SK-N-SH treated with all-trans-retinoic acid at 6 μM for 48 hours (cell line): ENCODE results near the gene ARID1B.

Experiments used
- ATAC-seq: fragments of 200-7000 bp; cut with Tn5 transposase; 3 replicates; pipeline ENCODE4 v1.9.1; 2020; ENCODE audit warnings: mild to moderate bottlenecking, moderate library complexity
- ARNTL ChIP-seq: fragments of 450-650 bp; formaldehyde crosslinking; IDR thresholded peaks from 2 replicates; pipeline ENCODE4 v1.5.0; 2020; ENCODE audit warnings: low read depth, mild to moderate bottlenecking, moderate library complexity, borderline replicate concordance
- BACH2 ChIP-seq: fragments of 250-450 bp; sonication (Bioruptor Pico); IDR thresholded peaks from 2 replicates; pipeline ENCODE4 v1.9.0; 2021; ENCODE audit warnings: mild to moderate bottlenecking, borderline replicate concordance
- CSDC2 ChIP-seq: fragments of 250-450 bp; sonication (Bioruptor Pico); IDR thresholded peaks from 2 replicates; pipeline ENCODE4 v1.5.0; 2020; ENCODE audit warnings: mild to moderate bottlenecking, moderate library complexity
- OSR1 ChIP-seq: fragments of 250-450 bp; sonication (Bioruptor Pico); IDR thresholded peaks from 2 replicates; pipeline ENCODE4 v1.8.0; 2022; ENCODE audit warnings: moderate library complexity, mild to moderate bottlenecking, inconsistent platforms
- PPARA ChIP-seq: fragments of 250-450 bp; sonication (Bioruptor Pico); IDR thresholded peaks from 2 replicates; pipeline ENCODE4 v1.5.0; 2020; ENCODE audit warnings: mild to moderate bottlenecking, borderline replicate concordance
- RARB ChIP-seq: fragments of 250-450 bp; sonication (Bioruptor Pico); IDR thresholded peaks from 2 replicates; pipeline ENCODE4 v1.8.0; 2021; ENCODE audit warnings: mild to moderate bottlenecking, moderate library complexity
- SNAI2 ChIP-seq: fragments of 250-450 bp; sonication (Bioruptor Pico); IDR thresholded peaks from 2 replicates; pipeline ENCODE4 v1.5.0; 2020; ENCODE audit warnings: mild to moderate bottlenecking, moderate library complexity
- TOX ChIP-seq: fragments of 250-450 bp; sonication (Bioruptor Pico); IDR thresholded peaks from 2 replicates; pipeline ENCODE4 v1.8.0; 2021; ENCODE audit warnings: mild to moderate bottlenecking, moderate library complexity, borderline replicate concordance
- ZC3H10 ChIP-seq: fragments of 250-450 bp; sonication (Bioruptor Pico); IDR thresholded peaks from 2 replicates; pipeline ENCODE4 v1.5.1; 2021; ENCODE audit warnings: mild to moderate bottlenecking, moderate library complexity
- ZNF565 ChIP-seq: fragments of 450-650 bp; formaldehyde crosslinking; conservative IDR thresholded peaks from 2 replicates; pipeline ENCODE4 v1.5.0; 2020; ENCODE audit warnings: low read depth, mild to moderate bottlenecking, moderate library complexity
- ZNF8 ChIP-seq: fragments of 450-650 bp; formaldehyde crosslinking; IDR thresholded peaks from 2 replicates; pipeline ENCODE4 v1.5.0; 2020; ENCODE audit warnings: mild to moderate bottlenecking, moderate library complexity
- TF ChIP-seq, protein P1 (sequence below): fragments of 250-450 bp; sonication (Bioruptor Pico); IDR thresholded peaks from 2 replicates; pipeline ENCODE4 v1.5.1; 2020; ENCODE audit warnings: low read depth, mild to moderate bottlenecking, moderate library complexity
- TF ChIP-seq, protein P2 (sequence below): fragments of 250-450 bp; sonication (Bioruptor Pico); IDR thresholded peaks from 2 replicates; pipeline ENCODE4 v1.5.1; 2021; ENCODE audit warnings: mild to moderate bottlenecking, moderate library complexity
- TF ChIP-seq, protein P3 (sequence below): fragments of 250-450 bp; sonication (Bioruptor Pico); IDR thresholded peaks from 2 replicates; pipeline ENCODE4 v1.8.0; 2020; ENCODE audit warnings: mild to moderate bottlenecking, moderate library complexity, borderline replicate concordance
- TF ChIP-seq, protein P4 (sequence below): fragments of 250-450 bp; sonication (Bioruptor Pico); IDR thresholded peaks from 2 replicates; pipeline ENCODE4 v1.8.0; 2021; ENCODE audit warnings: low read depth, mild to moderate bottlenecking, moderate library complexity, borderline replicate concordance
- TF ChIP-seq, protein P5 (sequence below): fragments of 250-450 bp; sonication (Bioruptor Pico); IDR thresholded peaks from 2 replicates; pipeline ENCODE4 v1.5.0; 2020; ENCODE audit warnings: mild to moderate bottlenecking, moderate library complexity

Gene ARID1B

DNA sequence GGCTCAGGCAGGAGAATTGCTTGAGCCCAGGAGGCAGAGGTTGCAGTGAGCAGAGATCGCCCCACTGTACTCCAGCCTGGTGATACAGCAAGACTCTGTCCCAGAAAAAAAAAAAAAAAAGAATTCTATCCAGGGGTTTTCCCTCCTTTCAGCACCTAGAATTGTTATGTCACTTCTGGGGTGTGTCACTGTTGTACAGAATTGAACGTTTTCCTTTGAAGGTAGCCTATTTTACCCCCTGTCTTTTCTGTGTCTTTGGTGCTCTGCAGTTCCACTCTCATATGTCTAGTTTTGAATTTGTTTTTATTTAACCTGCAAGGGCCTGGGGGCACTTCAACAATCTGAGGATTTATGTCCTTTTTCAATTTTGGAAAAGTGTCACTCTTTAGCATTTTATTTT is 19.3 kb upstream of the ARID1B start:
- no peak for ATAC-seq
- TF ChIP-seq, protein P1, sequence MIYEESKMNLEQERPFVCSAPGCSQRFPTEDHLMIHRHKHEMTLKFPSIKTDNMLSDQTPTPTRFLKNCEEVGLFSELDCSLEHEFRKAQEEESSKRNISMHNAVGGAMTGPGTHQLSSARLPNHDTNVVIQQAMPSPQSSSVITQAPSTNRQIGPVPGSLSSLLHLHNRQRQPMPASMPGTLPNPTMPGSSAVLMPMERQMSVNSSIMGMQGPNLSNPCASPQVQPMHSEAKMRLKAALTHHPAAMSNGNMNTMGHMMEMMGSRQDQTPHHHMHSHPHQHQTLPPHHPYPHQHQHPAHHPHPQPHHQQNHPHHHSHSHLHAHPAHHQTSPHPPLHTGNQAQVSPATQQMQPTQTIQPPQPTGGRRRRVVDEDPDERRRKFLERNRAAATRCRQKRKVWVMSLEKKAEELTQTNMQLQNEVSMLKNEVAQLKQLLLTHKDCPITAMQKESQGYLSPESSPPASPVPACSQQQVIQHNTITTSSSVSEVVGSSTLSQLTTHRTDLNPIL (CRISPR knock-in tag): no peak

DNA sequence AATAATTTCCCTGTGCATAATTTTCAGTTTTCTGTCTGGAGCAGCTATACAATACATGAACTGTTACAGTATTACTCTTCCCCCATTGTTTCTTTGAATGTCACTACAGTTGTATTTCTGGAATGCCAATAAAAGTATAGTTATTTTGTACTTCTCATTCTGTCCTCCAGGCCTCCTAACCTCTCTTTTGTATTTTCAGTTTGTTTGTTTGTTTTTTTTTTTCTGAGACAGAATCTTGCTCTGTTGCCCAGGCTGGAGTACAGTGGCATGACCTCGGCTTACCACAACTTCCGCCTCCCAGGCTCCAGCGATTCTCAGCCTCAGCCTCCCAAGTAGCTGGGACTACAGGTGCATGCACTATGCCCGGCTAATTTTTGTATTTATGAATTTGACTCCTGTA is 16.8 kb upstream of the ARID1B start:
- ATAC-seq: no peak
- no peak for TF ChIP-seq PPARA (CRISPR knock-in tag)
- TF ChIP-seq RARB (CRISPR knock-in tag): no peak
- no peak for TF ChIP-seq ZNF8 (CRISPR knock-in tag)
- no peak for TF ChIP-seq ZNF565 (CRISPR knock-in tag)
- TF ChIP-seq, all 23 proteins: peak for 0

DNA sequence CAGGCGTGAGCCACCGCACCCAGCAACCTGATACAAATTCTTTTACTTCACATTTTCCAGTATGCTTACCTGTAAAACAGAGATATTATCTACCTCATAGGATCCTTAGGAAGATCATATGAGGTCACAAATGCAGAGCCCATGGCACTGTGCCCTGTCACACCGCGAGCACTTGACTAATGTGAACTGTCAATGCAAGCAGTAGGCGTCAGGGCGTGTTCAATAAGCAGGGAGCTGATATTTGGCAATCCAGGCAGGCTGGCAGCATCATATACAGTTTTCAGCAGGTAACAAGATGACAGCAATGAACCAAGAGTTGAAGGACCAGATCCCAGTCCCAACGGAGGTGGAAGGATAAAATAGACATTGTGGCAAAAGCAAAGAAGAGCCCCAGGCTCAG is 14.6 kb upstream of the ARID1B start:
- TF ChIP-seq, protein P1 (CRISPR knock-in tag): no peak
- TF ChIP-seq, protein P2, sequence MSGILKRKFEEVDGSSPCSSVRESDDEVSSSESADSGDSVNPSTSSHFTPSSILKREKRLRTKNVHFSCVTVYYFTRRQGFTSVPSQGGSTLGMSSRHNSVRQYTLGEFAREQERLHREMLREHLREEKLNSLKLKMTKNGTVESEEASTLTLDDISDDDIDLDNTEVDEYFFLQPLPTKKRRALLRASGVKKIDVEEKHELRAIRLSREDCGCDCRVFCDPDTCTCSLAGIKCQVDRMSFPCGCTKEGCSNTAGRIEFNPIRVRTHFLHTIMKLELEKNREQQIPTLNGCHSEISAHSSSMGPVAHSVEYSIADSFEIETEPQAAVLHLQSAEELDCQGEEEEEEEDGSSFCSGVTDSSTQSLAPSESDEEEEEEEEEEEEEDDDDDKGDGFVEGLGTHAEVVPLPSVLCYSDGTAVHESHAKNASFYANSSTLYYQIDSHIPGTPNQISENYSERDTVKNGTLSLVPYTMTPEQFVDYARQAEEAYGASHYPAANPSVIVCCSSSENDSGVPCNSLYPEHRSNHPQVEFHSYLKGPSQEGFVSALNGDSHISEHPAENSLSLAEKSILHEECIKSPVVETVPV (CRISPR knock-in tag): no peak
- TF ChIP-seq, protein P3, sequence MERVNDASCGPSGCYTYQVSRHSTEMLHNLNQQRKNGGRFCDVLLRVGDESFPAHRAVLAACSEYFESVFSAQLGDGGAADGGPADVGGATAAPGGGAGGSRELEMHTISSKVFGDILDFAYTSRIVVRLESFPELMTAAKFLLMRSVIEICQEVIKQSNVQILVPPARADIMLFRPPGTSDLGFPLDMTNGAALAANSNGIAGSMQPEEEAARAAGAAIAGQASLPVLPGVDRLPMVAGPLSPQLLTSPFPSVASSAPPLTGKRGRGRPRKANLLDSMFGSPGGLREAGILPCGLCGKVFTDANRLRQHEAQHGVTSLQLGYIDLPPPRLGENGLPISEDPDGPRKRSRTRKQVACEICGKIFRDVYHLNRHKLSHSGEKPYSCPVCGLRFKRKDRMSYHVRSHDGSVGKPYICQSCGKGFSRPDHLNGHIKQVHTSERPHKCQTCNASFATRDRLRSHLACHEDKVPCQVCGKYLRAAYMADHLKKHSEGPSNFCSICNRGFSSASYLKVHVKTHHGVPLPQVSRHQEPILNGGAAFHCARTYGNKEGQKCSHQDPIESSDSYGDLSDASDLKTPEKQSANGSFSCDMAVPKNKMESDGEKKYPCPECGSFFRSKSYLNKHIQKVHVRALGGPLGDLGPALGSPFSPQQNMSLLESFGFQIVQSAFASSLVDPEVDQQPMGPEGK: no peak
- ATAC-seq: no peak

DNA sequence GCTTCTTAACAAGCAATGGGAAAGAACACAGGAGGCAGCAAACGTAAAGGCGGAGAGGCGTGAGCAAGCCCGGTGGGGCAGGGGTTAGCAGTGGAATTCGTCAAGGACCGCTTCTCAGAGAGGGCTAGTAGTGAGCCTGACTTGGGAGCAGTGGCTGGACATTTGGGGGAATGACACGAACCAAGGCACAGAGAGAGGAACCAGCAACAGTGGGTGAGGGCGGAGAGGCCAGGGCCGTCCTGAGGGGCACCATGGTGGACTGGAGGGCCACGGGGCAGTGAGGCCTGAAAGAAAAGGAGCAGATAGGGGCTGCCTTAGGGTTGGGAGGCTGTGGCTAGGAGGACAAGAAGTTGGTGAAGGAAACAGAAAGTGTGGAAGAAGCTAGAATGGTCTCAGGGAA is 12.1 kb upstream of the ARID1B start:
- ATAC-seq: no peak
- TF ChIP-seq, protein P1 (CRISPR knock-in tag): no peak
- TF ChIP-seq PPARA (CRISPR knock-in tag): no peak
- no peak for TF ChIP-seq ZC3H10
- no peak for TF ChIP-seq ARNTL (CRISPR knock-in tag)

DNA sequence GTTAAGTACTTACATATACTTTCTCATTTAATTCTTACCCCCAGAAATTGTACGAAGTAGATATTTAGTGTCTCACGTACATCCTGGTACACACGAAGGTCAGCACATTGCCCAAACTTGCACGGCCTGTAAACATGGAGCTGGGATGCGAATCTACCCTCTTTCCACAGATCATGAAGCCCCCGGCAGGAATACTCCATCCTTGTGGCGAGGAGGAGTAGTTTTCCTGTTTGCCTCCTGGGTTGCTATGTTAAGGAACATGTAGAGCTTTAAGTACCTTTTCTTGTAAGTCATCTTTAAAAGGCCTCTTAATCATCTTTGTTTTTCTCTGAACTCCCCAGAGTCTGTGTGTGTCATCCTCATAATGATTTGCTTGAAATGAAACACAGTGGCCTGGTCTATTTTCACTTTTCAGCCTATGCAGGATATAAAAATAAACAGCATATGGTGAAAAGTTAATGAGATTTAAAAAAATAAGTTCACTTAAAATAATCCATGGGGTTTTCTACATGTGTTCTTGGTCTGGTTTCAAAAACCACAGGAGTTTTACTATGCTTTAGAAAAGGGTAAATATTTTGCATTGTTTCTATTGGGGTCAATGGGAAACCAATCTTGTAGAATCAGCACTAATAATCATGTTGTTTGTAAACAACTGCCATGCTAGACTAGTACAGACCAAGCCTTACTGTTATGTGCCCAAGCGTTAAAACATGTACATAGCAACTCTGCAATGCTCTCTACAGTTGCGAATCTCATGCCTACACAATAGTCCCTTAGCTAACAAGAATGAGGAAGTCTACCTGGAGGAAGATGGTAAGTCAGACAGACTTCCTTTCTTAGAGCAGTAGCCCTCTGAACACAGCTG is 9.3 kb upstream of the ARID1B start:
- ATAC-seq: no peak
- no peak for TF ChIP-seq SNAI2 (CRISPR knock-in tag)
- no peak for TF ChIP-seq CSDC2 (CRISPR knock-in tag)
- TF ChIP-seq, protein P4, sequence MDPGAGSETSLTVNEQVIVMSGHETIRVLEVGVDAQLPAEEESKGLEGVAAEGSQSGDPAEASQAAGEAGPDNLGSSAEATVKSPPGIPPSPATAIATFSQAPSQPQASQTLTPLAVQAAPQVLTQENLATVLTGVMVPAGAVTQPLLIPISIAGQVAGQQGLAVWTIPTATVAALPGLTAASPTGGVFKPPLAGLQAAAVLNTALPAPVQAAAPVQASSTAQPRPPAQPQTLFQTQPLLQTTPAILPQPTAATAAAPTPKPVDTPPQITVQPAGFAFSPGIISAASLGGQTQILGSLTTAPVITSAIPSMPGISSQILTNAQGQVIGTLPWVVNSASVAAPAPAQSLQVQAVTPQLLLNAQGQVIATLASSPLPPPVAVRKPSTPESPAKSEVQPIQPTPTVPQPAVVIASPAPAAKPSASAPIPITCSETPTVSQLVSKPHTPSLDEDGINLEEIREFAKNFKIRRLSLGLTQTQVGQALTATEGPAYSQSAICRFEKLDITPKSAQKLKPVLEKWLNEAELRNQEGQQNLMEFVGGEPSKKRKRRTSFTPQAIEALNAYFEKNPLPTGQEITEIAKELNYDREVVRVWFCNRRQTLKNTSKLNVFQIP (CRISPR knock-in tag): no peak
- TF ChIP-seq PPARA (CRISPR knock-in tag): no peak
- TF ChIP-seq, protein P3: no peak
- no peak for TF ChIP-seq ARNTL (CRISPR knock-in tag)
- TF ChIP-seq, protein P1 (CRISPR knock-in tag): no peak
- TF ChIP-seq OSR1 (CRISPR knock-in tag): no peak
- TF ChIP-seq, protein P5, sequence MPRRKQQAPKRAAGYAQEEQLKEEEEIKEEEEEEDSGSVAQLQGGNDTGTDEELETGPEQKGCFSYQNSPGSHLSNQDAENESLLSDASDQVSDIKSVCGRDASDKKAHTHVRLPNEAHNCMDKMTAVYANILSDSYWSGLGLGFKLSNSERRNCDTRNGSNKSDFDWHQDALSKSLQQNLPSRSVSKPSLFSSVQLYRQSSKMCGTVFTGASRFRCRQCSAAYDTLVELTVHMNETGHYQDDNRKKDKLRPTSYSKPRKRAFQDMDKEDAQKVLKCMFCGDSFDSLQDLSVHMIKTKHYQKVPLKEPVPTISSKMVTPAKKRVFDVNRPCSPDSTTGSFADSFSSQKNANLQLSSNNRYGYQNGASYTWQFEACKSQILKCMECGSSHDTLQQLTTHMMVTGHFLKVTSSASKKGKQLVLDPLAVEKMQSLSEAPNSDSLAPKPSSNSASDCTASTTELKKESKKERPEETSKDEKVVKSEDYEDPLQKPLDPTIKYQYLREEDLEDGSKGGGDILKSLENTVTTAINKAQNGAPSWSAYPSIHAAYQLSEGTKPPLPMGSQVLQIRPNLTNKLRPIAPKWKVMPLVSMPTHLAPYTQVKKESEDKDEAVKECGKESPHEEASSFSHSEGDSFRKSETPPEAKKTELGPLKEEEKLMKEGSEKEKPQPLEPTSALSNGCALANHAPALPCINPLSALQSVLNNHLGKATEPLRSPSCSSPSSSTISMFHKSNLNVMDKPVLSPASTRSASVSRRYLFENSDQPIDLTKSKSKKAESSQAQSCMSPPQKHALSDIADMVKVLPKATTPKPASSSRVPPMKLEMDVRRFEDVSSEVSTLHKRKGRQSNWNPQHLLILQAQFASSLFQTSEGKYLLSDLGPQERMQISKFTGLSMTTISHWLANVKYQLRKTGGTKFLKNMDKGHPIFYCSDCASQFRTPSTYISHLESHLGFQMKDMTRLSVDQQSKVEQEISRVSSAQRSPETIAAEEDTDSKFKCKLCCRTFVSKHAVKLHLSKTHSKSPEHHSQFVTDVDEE (CRISPR knock-in tag): no peak
- no peak for TF ChIP-seq TOX (CRISPR knock-in tag)
- TF ChIP-seq BACH2: no peak
- TF ChIP-seq, all 23 proteins: peak for 0
